H9 (cell line): ENCODE results near the gene ARG1. TPM values are rescaled to one million over a fixed set of nuclear protein-coding genes. Genes with fewer than 3 reads are reported as not detected.

ENCODE experiments used
- DNase-seq: peaks from one replicate; pipeline ENCODE4 v3.0.0-alpha.2; 2017
- H2AFZ ChIP-seq: one replicate; pipeline ENCODE4 v1.6.1; 2013; ENCODE audit warnings: mild to moderate bottlenecking, low read length, control low read depth, moderate library complexity
- H2AK5ac ChIP-seq: 2 replicates; pipeline ENCODE4 v1.6.1; 2013; ENCODE audit warnings: low read length, control low read depth, mixed read lengths; ENCODE audit not compliant: insufficient read length
- H2BK120ac ChIP-seq: one replicate; pipeline ENCODE4 v1.6.1; 2013; ENCODE audit warnings: low read depth, mild to moderate bottlenecking, low read length, control low read depth, inconsistent platforms; ENCODE audit not compliant: poor library complexity, severe bottlenecking
- H2BK12ac ChIP-seq: 2 replicates; pipeline ENCODE4 v1.6.1; 2013; ENCODE audit warnings: low read length, control low read depth, mixed read lengths, low read depth; ENCODE audit not compliant: insufficient read length
- H2BK15ac ChIP-seq: 2 replicates; pipeline ENCODE4 v1.6.1; 2013; ENCODE audit warnings: low read depth, low read length, control low read depth
- H2BK20ac ChIP-seq: one replicate; pipeline ENCODE4 v1.6.1; 2013; ENCODE audit warnings: low read depth, mild to moderate bottlenecking, low read length, control low read depth, inconsistent platforms; ENCODE audit not compliant: poor library complexity, severe bottlenecking
- H2BK5ac ChIP-seq: 2 replicates; pipeline ENCODE4 v1.6.1; 2013; ENCODE audit warnings: low read length, control low read depth, mixed read lengths; ENCODE audit not compliant: insufficient read length
- H3K14ac ChIP-seq: 2 replicates; pipeline ENCODE4 v1.6.1; 2013; ENCODE audit warnings: low read length, control low read depth; ENCODE audit not compliant: insufficient read depth
- H3K18ac ChIP-seq: 2 replicates; pipeline ENCODE4 v1.6.1; 2013; ENCODE audit warnings: low read depth, mild to moderate bottlenecking, mixed read lengths, low read length, control low read depth; ENCODE audit not compliant: insufficient read length
- H3K23ac ChIP-seq: 2 replicates; pipeline ENCODE4 v1.6.1; 2013; ENCODE audit warnings: low read length, control low read depth, mixed read lengths, low read depth; ENCODE audit not compliant: insufficient read length
- H3K23me2 ChIP-seq: 2 replicates; pipeline ENCODE4 v1.6.1; 2013; ENCODE audit warnings: low read depth, mild to moderate bottlenecking, mixed read lengths, low read length, control low read depth; ENCODE audit not compliant: insufficient read length, poor library complexity, severe bottlenecking
- H3K27ac ChIP-seq: 2 replicates; pipeline ENCODE4 v1.5.1; 2013; ENCODE audit warnings: low read length, control low read depth, mixed read lengths, low read depth; ENCODE audit not compliant: insufficient read length
- H3K27me3 ChIP-seq: 2 replicates; pipeline ENCODE4 v1.6.1; 2013; ENCODE audit warnings: low read length, control low read depth, inconsistent platforms; ENCODE audit not compliant: insufficient read depth
- H3K4ac ChIP-seq: 2 replicates; pipeline ENCODE4 v1.6.1; 2013; ENCODE audit warnings: low read depth, mild to moderate bottlenecking, control low read depth, inconsistent platforms, low read length, moderate library complexity
- H3K4me1 ChIP-seq: 2 replicates; pipeline ENCODE4 v1.6.1; 2013; ENCODE audit warnings: low read length, control low read depth, inconsistent platforms; ENCODE audit not compliant: insufficient read depth
- H3K4me2 ChIP-seq: 2 replicates; pipeline ENCODE4 v1.6.1; 2013; ENCODE audit warnings: low read length, control low read depth, mixed read lengths; ENCODE audit not compliant: insufficient read length, insufficient read depth
- H3K56ac ChIP-seq: 2 replicates; pipeline ENCODE4 v1.6.1; 2013; ENCODE audit warnings: low read depth, mild to moderate bottlenecking, mixed read lengths, low read length, control low read depth; ENCODE audit not compliant: insufficient read length
- H3K79me1 ChIP-seq: 2 replicates; pipeline ENCODE4 v1.6.1; 2013; ENCODE audit warnings: low read depth, mild to moderate bottlenecking, moderate library complexity, low read length, control low read depth, inconsistent platforms; ENCODE audit not compliant: insufficient read depth, poor library complexity, severe bottlenecking
- H3K79me2 ChIP-seq: 2 replicates; pipeline ENCODE4 v1.6.1; 2013; ENCODE audit warnings: low read length, control low read depth, inconsistent platforms; ENCODE audit not compliant: insufficient read depth
- H3K9ac ChIP-seq: 2 replicates; pipeline ENCODE4 v1.6.1; 2013; ENCODE audit warnings: low read length, control low read depth, mixed read lengths; ENCODE audit not compliant: insufficient read length; ENCODE audit errors: extremely low read depth
- H3K9me3 ChIP-seq: one replicate; pipeline ENCODE4 v1.6.1; 2013; ENCODE audit warnings: low read depth, low read length, inconsistent platforms; ENCODE audit not compliant: control insufficient read depth
- H3T11ph ChIP-seq: one replicate; pipeline ENCODE4 v1.6.1; 2013; ENCODE audit warnings: mild to moderate bottlenecking, low read length, control low read depth, inconsistent platforms
- H4K20me1 ChIP-seq: one replicate; pipeline ENCODE4 v1.6.1; 2013; ENCODE audit not compliant: control insufficient read depth, insufficient read length, insufficient read depth
- H4K5ac ChIP-seq: 2 replicates; pipeline ENCODE4 v1.6.1; 2013; ENCODE audit warnings: low read depth, mild to moderate bottlenecking, mixed read lengths, low read length, control low read depth; ENCODE audit not compliant: insufficient read length
- H4K8ac ChIP-seq: replicated peaks from 2 replicates; pipeline ENCODE4 v1.6.1; 2013; ENCODE audit warnings: low read length, control low read depth, mixed read lengths, low read depth; ENCODE audit not compliant: insufficient read length
- H4K91ac ChIP-seq: 2 replicates; pipeline ENCODE4 v1.6.1; 2013; ENCODE audit warnings: low read depth, mild to moderate bottlenecking, moderate library complexity, mixed read lengths, low read length, control low read depth; ENCODE audit not compliant: insufficient read length
- H3K27ac Mint-ChIP-seq, 3 experiments: 2 replicates in 2 of 3; 3 replicates in 1 of 3; pipeline ENCODE4 v1.8.0; 2020 to 2021; ENCODE audit warnings: mixed read lengths in 3 of 3, mild to moderate bottlenecking in 1 of 3, moderate library complexity in 1 of 3
- H3K27me3 Mint-ChIP-seq: 2 replicates; pipeline ENCODE4 v1.8.0; 2021; ENCODE audit warnings: low read depth, mild to moderate bottlenecking, moderate library complexity, mixed read lengths
- H3K36me3 Mint-ChIP-seq, 3 experiments: 2 replicates in 2 of 3; 3 replicates in 1 of 3; pipeline ENCODE4 v1.8.0; 2020 to 2021; ENCODE audit warnings: low read depth in 3 of 3, mixed read lengths in 3 of 3; ENCODE audit not compliant: insufficient read depth in 1 of 3
- H3K4me1 Mint-ChIP-seq, 2 experiments: 2 replicates each; pipeline ENCODE4 v1.8.0; 2020; ENCODE audit warnings: mixed read lengths in 2 of 2
- H3K4me3 Mint-ChIP-seq, 2 experiments: 2 replicates in 1 of 2; 3 replicates in 1 of 2; pipeline ENCODE4 v1.8.0; 2020 to 2021; ENCODE audit warnings: mild to moderate bottlenecking in 2 of 2, mixed read lengths in 2 of 2, moderate library complexity in 1 of 2
- H3K9me3 Mint-ChIP-seq, 2 experiments: 2 replicates in 1 of 2; 3 replicates in 1 of 2; pipeline ENCODE4 v1.8.0; 2020; ENCODE audit warnings: mild to moderate bottlenecking in 2 of 2, mixed read lengths in 2 of 2, moderate library complexity in 1 of 2
- CTCF ChIP-seq: fragments of 200-600 bp; sonication (generic); conservative IDR thresholded peaks from 3 replicates; pipeline ENCODE4 v1.8.0; 2021; ENCODE audit warnings: antibody characterized with exemption, mild to moderate bottlenecking
- WGBS: extraction: QIAGEN DNeasy Blood & Tissue Kit; methylation state at CpG from one replicate; pipeline ENCODE4 v1.1.7; 2013; ENCODE audit warnings: missing lambda C conversion rate, low lambda C conversion rate, mixed read lengths; ENCODE audit not compliant: insufficient read length; ENCODE audit errors: extremely low coverage; 5-methylcytosine and 5-hydroxymethylcytosine counted together
- total RNA-seq: library from RNA; stranded (reverse); gene quantifications from 2 replicates; pipeline ENCODE4 v1.2.1, GENCODE V29; 2021

Gene ARG1
- total RNA-seq, 1 experiment from 2014 or later: not detected

- no peak overlapping the region for H3K4ac ChIP-seq
- no peak overlapping the region for H3K18ac ChIP-seq
- no peaks in the 10 kb centered on the region for H3K79me2 ChIP-seq
- H3K36me3 Mint-ChIP-seq: no peaks in the 10 kb centered on the region
- no peaks in the 10 kb centered on the region for H4K20me1 ChIP-seq
- H3K14ac ChIP-seq: no peak overlapping the region
- no peak overlapping the region for H2AK5ac ChIP-seq
- H2BK12ac ChIP-seq: no peak overlapping the region
- no peak overlapping the region for H2AFZ ChIP-seq
- no peak overlapping the region for H2BK120ac ChIP-seq
- no peak overlapping the region for H3T11ph ChIP-seq
- H3K9me3 Mint-ChIP-seq: no peaks in the 10 kb centered on the region
- H4K91ac ChIP-seq: no peak overlapping the region
- H3K4me1 ChIP-seq: no peaks in the 10 kb centered on the region
- no peak overlapping the region for H3K23ac ChIP-seq
- no peak overlapping the region for H4K5ac ChIP-seq
- H4K8ac ChIP-seq: no peak overlapping the region
- no peak overlapping the region for H3K56ac ChIP-seq
- no peaks in the 10 kb centered on the region for H3K27me3 ChIP-seq
- no peak overlapping the region for H2BK15ac ChIP-seq
- H3K27ac ChIP-seq: no peak overlapping the region
- no peak overlapping the region for H2BK20ac ChIP-seq
- H3K4me3 Mint-ChIP-seq: no peak overlapping the region
- no peak overlapping the region for H2BK5ac ChIP-seq
- peak overlapping the region in 1 of 3 experiments; percentile 84; a peak in 1 of 7 replicates for H3K27ac Mint-ChIP-seq
- no peaks in the 10 kb centered on the region for H3K79me1 ChIP-seq
- H3K4me1 Mint-ChIP-seq: no peaks in the 10 kb centered on the region
- H3K9ac ChIP-seq: no peak overlapping the region
- TF ChIP-seq CTCF: no peak
- WGBS: no CpG with 5 or more reads among the region's 4 CpGs
- H3K4me2 ChIP-seq: no peak overlapping the region
- peaks cover 2% of the 10 kb centered on the region for H3K23me2 ChIP-seq
- no peaks in the 10 kb centered on the region for H3K27me3 Mint-ChIP-seq
- no peak for DNase-seq
- no peaks in the 10 kb centered on the region for H3K9me3 ChIP-seq
Observed at GRCh38 chr6:131558922-131559321, 14.1 kb upstream of the ARG1 start.
